Measurements from ENCODE around the gene TNS2. TPM values are rescaled to one million over a fixed set of nuclear protein-coding genes. Genes with fewer than 3 reads are reported as not detected.

Gene TNS2
- total and polyA plus RNA-seq, 2 of the 13 experiments (the other 11 are each of a cell fraction or from before 2014, with no cell fraction given) = 8.9 to 20.4 TPM

GRCh38 chr12:53082637-53083175 lies 32.8 kb downstream of the TNS2 start (continued):
- TF ChIP-seq HNRNPUL1 (IDR thresholded peaks at IDR 0.05; ENCODE audit: low read depth, low read length) (no peak), PAF1 (CRISPR knock-in tag; IDR thresholded peaks at IDR 0.05) (no peak), ZMAT5 (CRISPR knock-in tag; IDR thresholded peaks at IDR 0.05; ENCODE audit: borderline replicate concordance, low read depth) (no peak), ZNF441 (CRISPR knock-in tag; IDR thresholded peaks at IDR 0.05; ENCODE audit: borderline replicate concordance) (no peak), KDM4B (CRISPR knock-in tag; IDR thresholded peaks at IDR 0.05) (no peak), LRRFIP1 (CRISPR knock-in tag; conservative IDR thresholded peaks at IDR 0.05) (no peak), DBP (CRISPR knock-in tag; IDR thresholded peaks at IDR 0.05; ENCODE audit: not compliant biosample characterization) (no peak), TEAD3 (CRISPR knock-in tag; optimal IDR thresholded peaks at IDR 0.05; ENCODE audit: borderline replicate concordance) (no peak), THAP9 (CRISPR knock-in tag; IDR thresholded peaks at IDR 0.05; ENCODE audit: borderline replicate concordance) (no peak)

All from HepG2 (cell line).